Cardiac septum (tissue), 1 donor: Measurements from ENCODE around the gene SNAPC1. TPM values are rescaled to one million over a fixed set of nuclear protein-coding genes. Genes with fewer than 3 reads are reported as not detected.

Source experiments
- DNase-seq: peaks from one replicate; pipeline ENCODE4 v3.0.0-alpha.2; 2020; ENCODE audit warnings: low spot score
- intact Hi-C: fragments of 100-400 bp; cut with DNase I; formaldehyde crosslinking; loops from one replicate; pipeline ENCODE4 v1.14.0; 2022
- total RNA-seq: library from RNA; stranded (reverse); fragmentation: NEBNext Ultra II Directional; extraction: Animal tissue kit (Norgen Biotek cat#: 25700); gene quantifications from one replicate; pipeline ENCODE4 v1.2.1, GENCODE V29; 2021
- donor health status: DM: no; HTN: no; CAD: no.

The SNAPC1 gene
- total RNA-seq, 1 donor from 2014 or later: 5.0 TPM

DNA sequence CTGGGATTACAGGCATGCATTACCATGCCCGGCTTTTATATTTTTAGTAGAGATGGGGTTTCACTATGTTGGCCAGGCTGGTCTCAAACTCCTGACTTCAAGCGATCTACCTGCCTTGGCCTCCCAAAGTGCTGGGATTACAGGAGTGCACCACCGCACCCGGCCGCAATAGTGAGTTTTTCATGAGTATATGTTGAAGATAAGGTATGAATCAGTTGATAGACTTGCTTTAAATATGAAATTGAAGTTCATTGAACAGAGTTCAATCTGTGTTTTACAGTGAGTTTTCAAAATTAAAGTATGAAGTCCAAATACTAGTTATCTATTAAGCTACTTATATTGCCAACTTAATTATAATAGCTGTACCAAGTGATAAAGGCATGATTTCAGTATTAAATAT lies 35.1 kb downstream of the SNAPC1 start:
- no peak for DNase-seq
- intact Hi-C loops: no loop called here

DNA sequence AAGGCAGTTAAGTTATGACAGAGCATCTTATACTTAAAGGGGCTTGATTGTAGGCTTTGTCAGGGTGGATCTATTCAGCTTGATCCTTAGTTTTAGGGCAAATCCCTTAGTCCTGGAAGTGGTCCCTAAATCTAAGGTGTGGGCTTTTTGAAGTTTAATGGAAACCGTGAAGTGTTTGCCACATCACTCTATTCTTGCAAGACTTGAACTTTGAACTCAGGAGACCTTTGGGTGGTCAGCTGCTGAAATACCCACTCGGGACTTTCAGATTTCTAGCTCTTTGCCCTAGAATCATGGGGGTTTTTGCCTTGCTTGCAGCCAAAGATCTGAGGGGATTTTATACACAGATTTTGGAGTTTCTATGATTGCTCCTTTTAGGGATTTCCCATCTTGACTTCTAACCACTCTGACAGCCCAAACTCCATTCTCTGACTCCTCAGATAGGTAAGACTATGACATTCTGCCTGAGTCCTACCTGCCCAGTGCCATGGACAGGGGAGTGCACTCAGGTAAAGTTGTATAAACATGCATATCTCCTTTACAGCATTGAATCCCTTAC lies 39.9 kb downstream of the SNAPC1 start:
- intact Hi-C loops: no loop called here
- DNase-seq: no peak

DNA sequence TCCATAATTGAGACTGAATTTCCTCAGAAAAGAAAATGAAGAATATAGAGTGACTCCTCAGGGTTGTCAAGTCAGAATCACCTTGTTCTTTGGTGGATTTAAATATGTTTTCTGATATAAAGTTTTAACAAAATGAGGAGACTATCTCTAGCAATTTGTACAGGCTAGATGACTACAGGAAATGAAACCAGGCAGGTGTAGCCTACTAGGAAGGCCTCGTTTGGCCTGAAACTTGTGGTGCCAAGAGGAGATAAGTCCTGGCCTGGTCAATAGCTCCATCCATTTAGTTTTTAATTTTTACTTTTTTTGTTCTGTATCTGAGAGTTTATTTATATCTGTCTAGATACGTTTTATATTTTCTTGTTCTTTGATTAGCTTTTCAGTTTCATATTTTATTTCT lies 41.5 kb downstream of the SNAPC1 start:
- intact Hi-C loops: no loop called here
- DNase-seq: no peak

DNA sequence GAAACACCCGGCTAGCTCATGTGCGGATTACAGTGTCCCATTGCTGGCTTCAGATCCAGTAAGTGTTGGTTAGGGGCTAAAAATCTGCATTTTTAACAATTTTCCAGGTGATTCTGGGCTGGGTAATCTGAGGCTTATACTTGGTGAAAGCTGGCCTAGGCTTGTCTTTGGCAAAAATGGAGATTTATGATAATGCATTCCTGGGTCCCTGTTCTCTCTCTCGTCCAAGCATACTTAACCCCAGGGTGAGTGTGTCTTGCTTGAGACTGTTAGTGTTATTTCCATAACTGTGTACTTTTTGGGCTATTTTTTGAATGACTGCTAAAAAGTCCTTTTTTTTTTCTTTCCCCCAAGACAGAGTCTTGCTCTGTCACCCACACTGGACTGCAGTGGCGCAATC lies 43.2 kb downstream of the SNAPC1 start:
- intact Hi-C loops: no loop called here

DNA sequence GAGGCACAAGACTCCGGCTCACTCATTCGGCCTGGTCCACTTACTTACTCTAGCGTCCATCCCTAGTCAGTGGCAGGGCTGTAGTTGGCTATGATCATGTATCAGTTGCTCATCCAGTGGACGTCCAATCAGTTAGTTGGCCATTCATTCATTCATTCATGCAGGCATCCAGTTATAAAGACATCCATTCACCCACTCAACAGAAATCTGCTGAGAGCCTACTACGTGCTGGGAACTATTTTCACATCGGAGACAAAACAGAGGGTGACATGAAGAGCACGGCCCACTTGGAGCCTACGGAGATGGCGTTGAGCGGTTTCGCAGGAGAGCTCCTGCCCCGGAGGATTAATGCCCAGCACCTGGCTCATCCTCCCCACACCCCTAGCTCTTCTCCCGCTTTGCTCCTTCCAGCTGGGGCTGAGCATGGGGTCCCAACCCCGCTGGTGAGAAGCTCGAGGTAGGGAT lies 49.7 kb downstream of the SNAPC1 start:
- intact Hi-C loops: no loop called here
- no peak for DNase-seq

More for the DNA sequence above, 43.2 kb downstream of the SNAPC1 start:
- no peak for DNase-seq

DNA sequence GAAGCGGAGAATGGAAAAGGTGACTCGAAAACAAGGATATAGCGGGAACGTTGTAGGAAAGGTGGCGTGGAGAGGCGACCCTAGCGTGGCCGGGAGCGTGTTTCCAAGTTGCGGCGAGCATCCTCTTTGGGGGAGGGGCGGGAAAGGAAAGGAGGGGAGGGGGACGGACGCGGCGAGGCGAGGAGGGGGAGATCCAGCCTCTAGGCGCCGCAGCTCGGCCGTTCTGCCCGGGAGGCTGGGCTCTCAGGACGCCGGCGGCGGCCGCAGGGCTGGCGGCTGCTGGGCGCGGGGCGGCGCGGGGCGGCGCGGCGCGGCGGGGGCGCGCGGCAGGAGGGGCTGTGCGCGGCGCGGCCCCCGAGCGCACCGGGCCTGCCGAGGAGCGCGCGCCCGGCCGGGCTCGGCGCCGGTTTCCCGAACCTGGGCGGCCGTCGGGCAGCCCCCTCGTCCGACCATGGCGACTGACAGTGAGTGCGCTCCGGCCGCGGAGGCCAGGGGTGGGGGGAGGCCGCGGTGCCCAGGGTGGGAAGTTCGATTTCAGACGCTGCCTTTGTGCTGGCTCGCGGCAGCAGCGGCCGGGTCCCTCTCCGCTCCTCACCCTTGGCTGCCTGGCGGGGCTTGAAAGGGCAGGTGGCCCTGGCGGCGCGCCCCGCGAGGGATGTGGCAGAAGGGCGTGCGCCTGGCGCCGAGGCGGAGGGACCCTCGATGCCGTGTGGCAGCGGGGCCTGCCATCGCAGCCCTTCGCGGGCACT lies 50.3 kb downstream of the SNAPC1 start, which contains the start of gene SYT16:
SYT16 (plus strand) TSS at position 357 of the 749 bp plus-strand sequence.
- intact Hi-C loops: no loop called here
- no peak for DNase-seq

DNA sequence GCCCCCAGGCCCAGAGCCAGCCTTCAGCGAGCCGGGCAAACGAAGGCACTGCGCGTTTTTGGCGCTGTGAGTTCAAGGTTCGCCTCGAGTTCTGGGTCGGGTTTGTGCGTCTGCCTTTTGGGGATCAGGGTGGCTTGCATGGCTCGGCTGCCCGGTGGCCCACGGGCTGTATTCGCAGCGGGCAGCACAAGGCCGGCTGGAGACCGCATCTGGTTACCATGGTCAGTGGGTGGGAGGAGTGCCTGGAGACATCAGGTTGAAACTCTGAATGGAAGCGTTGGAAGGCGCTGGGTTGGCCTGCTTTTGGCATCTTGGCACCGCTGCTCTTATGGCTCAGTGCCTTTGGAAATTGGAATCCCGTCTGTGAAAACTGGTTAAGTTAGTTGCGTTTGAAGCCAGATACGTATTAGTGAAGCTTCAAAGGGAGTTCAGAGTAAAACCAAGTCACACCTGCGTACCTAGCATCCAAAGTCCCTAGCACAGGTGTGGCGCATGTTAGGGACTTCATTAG lies 50.9 kb downstream of the SNAPC1 start:
- no peak for DNase-seq
- intact Hi-C loops: no loop called here

DNA sequence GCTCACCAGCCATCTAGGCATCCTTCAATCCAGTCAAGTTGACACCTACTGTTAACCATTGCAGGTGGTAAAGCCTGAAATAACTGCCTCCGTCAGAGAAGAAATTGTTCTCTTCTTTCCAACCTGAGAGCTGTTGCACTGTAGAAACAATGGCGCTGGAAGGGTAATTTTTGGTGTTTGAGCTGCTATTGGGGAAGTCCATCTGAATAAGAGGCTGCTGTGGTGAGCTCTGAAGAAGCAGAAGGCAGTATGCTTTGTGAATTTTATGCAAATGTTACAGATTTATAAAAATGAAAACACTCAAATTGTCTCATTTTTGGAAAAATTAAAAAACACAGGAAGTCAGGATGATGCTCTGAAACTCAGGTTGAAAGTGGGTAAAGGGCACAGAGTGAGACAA lies 60.2 kb downstream of the SNAPC1 start:
- DNase-seq: no peak
- intact Hi-C loops: no loop called here

DNA sequence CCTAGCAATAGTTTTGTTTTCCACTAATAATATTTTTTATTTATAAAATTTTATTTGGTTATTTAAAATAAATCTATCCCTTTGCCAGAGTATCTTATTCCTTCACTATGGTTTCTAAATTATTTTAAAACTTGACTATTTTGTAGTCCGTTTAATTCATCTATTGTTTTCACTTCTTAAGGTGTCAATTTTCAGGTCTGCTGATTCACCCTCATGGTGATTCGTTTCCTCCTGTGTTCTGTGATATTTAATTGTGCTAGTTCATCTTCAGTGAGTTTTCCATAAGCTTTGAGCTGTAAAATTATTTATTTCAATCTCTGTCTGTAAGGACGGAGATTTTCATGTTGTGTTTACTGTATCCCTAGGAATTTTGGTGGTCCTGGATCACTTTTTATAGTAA lies 70.6 kb downstream of the SNAPC1 start:
- DNase-seq: no peak
- intact Hi-C loops: no loop called here

DNA sequence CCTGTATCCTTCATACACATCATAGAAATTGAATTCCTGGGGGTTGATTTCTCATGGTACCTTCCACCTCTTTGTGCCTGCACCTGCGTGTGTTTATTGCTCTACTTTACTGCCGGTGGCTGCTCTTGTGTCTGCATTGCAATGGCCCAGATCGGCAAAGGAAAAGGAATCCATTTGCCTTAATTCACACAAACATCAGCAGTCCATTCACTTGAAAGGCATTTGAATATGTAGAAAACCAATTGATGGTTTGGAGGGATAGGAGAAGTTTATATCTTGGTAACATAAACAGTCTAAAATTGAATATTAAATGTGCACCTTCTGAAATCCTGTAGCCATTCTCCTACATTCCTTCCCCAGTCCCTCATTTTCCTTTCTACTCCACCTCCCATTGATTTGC lies 74.0 kb downstream of the SNAPC1 start:
- intact Hi-C loops: loop anchor here (5.0 kb wide), 1 partner anchor 539 kb away; no protein-coding TSS in a partner anchor

DNA sequence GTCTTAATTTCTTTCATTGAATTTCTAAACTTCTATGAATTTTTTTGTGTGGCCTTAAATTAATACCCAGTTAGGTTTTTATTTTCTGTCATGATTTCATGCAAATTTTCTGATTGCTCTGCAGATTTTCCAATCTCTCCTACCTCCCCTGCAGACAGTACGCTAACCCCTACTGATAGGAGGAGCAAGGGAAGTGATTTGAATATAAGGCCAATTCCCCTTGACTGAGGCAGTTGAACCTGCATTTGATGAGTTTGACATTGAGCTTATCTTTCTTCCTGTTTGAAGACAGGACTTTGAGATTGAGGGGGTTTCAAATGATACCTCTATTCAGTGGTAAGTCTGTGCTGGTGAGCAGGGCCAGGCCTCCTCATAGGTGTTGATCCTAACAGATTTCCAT lies 74.6 kb downstream of the SNAPC1 start:
- intact Hi-C loops: loop anchor here (1.0 to 5.0 kb wide), 2 partner anchors 376 to 540 kb away; no protein-coding TSS in a partner anchor

More for the DNA sequence above, 74.0 kb downstream of the SNAPC1 start:
- no peak for DNase-seq

DNA sequence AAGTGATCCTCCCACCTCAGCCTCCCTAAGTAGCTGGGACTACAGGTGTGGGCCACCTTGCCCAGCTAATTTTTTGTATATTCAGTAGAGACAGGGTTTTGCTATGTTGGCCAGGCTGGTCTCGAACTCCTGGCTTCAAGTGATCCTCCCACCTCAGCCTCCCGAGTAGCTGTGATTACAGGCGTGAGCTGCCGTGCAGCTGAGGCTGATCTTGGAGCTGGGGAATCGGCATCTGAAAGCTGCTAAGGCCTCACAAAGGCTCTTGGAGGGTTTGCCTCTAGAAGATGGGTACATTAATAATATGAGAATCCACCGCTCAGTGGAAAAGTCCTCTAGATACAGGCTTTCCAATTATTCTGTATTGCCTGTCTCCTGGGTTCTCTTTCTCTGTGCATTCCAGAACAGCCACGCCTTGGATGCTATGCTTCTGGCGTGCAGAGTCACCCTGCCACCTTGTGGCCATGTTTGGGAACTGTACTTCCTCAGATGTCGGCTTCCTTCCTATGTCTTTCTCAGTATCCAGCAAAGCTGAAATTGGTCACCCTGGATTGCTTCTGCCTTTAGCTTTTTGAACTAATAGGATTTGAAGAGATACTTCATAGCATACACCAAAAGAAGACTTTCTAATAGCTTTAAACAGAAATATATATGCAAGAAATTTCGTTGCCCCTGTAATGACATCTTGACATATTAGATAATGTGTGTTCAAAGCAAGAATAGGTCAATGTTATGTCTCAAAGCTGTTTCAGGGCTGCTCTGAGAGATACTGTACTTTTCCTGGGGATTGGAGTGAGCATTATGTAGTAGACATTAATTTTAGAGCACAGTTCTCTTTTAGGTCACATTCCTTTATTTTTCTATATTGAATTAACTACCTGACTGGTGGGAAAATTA lies 75.4 kb downstream of the SNAPC1 start:
- intact Hi-C loops: loop anchor here (1.0 to 5.0 kb wide), 2 partner anchors 376 to 540 kb away; no protein-coding TSS in a partner anchor
- peak; percentile 89 for DNase-seq

More for the DNA sequence above, 74.6 kb downstream of the SNAPC1 start:
- DNase-seq: no peak

DNA sequence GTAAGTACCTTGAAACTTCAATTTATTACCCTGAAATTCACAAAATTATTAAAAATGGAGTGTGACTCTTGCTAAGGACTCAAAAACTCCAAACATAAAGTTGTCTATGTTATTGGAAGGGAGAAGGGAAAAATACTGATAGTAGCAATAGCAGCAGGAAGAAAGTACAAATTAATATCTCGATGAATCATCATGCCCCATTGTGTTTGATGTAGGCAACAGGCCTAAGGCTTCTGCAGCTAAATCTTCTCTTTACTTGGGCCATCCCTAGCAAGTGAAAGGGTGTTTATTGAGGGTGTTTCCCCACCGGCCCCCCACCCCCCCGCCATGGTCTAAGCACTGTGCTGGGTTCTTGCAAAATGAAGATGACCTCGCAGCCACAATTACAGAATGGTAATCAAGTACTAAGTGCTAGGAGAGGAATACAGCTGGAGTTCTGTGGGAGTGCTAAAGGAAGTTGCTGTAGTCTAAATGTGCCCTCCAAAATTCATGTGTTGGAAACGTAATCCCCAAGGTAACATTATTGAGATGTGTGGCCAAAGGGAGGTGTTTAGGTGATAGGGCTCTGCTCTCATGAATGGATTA lies 76.5 kb downstream of the SNAPC1 start:
- intact Hi-C loops: loop anchor here (5.0 kb wide), 1 partner anchor 541 kb away; no protein-coding TSS in a partner anchor
- no peak for DNase-seq

DNA sequence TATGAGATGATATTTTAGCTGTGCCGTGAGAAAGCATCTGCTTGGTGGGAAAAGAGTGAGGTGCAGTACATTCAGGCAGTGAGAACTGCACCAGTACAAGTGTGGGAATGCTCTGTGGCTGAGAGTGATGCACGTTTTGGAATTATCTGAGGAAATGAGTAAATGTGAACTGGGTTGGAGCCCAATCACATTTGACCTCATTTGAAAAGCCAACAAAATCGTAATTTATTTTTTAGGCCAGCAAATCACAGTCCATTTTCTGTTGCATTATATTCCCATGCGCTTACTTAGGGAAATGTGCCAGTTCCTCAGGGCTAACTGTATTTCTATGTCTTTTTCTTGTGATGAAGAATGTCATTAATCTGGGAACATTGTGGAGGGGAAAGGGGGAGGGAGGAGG lies 77.3 kb downstream of the SNAPC1 start:
- intact Hi-C loops: loop anchor here (5.0 kb wide), 1 partner anchor 542 kb away; no protein-coding TSS in a partner anchor
- DNase-seq: no peak

DNA sequence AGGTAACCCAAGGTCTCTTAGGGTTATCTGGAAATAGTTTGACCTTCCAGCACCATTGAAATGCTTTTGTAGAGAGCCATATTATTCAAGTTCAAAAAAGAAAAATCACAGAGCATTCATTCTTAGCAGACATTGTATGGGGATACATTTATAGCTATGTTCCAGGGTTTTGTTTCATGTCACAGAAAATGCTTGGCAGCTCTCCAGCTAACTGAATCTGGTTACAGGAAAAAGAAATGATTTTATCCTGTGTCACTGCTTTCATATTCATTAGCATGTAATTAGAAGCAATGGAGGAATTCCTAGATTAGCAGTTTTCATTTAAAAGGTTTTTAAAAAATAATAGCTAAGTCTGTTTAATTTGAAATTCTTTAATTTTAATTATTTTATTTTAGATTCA lies 78.9 kb downstream of the SNAPC1 start:
- DNase-seq: no peak
- intact Hi-C loops: no loop called here
